Pancreas (tissue), 10 donors: ENCODE data around the gene PHKA2. TPM values are rescaled to one million over a fixed set of nuclear protein-coding genes. Genes with fewer than 3 reads are reported as not detected.

Source experiments
- ATAC-seq, 4 donors: fragments of 200-7000 bp; cut with Tn5 transposase; one replicate each; pipeline versions ENCODE4 v1.8.0 to v1.9.1; 2020; ENCODE audit warnings: mild to moderate bottlenecking in 4 of 4, moderate library complexity in 4 of 4
- DNase-seq, 6 donors: peaks; one replicate each; pipeline ENCODE4 v3.0.0-alpha.2; 2020
- FAIRE-seq: peaks from 2 replicates; lab custom pipeline; 2012; peaks lifted over from hg19 to GRCh38; lab: Jason Lieb, UNC
- H3K27ac ChIP-seq, 4 donors: fragments of 200-600 bp; sonication (generic); 1 replicate in 3 of 4; 2 replicates in 1 of 4; pipeline versions ENCODE4 v1.5.0 to v1.8.0; 2020
- H3K27me3 ChIP-seq, 4 donors: fragments of 200-600 bp; one replicate each; pipeline ENCODE4 v1.8.0; 2021
- H3K36me3 ChIP-seq, 3 donors: fragments of 200-600 bp; sonication (generic) in 1 of 3; one replicate each; pipeline versions ENCODE4 v1.5.0 to v1.8.0; 2020 to 2021
- H3K4me1 ChIP-seq, 3 donors: fragments of 200-600 bp; one replicate each; pipeline ENCODE4 v1.8.0; 2021
- H3K4me3 ChIP-seq, 4 donors: fragments of 200-600 bp; sonication (generic) in 2 of 4; one replicate each; pipeline versions ENCODE4 v1.5.0 to v1.8.0; 2020 to 2021
- H3K9me3 ChIP-seq, 4 donors: fragments of 200-600 bp; one replicate each; pipeline ENCODE4 v1.8.0; 2021
- CTCF ChIP-seq, 4 donors: fragments of 200-600 bp; sonication (generic) in 3 of 4; IDR thresholded peaks; one replicate each; pipeline versions ENCODE4 v1.5.0 to v1.8.0; 2021; ENCODE audit warnings: antibody characterized with exemption in 4 of 4
- WGBS, 2 donors: extraction: QIAGEN DNeasy Blood & Tissue Kit; methylation state at CpG; one replicate each; pipeline ENCODE4 v1.1.7; 2013; 5-methylcytosine and 5-hydroxymethylcytosine counted together
- intact Hi-C, 3 donors: fragments of 100-400 bp; cut with DNase I; formaldehyde crosslinking; loops; one replicate each; pipeline versions ENCODE4 v1.11.1 to v1.14.2; 2022
- polyA plus RNA-seq, 2 donors: library from polyadenylated mRNA; stranded (reverse); fragments of 200-250 nt; gene quantifications; one replicate each; pipeline ENCODE4 v1.2.3, GENCODE V29; 2013
- total RNA-seq, 6 donors: library from RNA; stranded (reverse); fragmentation: NEBNext Ultra II Directional in 4 of 6; extraction: Animal tissue kit (Norgen Biotek cat#: 25700) in 4 of 6; gene quantifications; one replicate each; pipeline versions ENCODE4 v1.2.1 to v1.2.4, GENCODE V29; 2021 to 2023
- donor health status: healthy with polysubstance abuse.
- donor health status: DM: no; HTN: no; CAD: no; lungs with moderate emphysema.
- donor health status: DM: no; HTN: no; CAD: no.
- donor health status: control.
- donor health status: control.
- donor health status: Bipolar disorder and iron deficiency.
- donor health status: DM: yes; HTN: yes; CAD: no.
- donor health status: DM: no; HTN: no; CAD: no.
- donor health status: DM: no; HTN: no; CAD: no.
- donor health status: DM: yes; HTN: yes; CAD: no.

Gene PHKA2
- total and polyA plus RNA-seq, 8 donors, result 16.0 to 72.7 (median 22.6) TPM

- Histone ChIP-seq H3K27ac (no peak overlapping the region), H3K27me3 (no peaks in the 10 kb centered on the region), H3K4me3 (no peak overlapping the region), H3K4me1 (no peaks in the 10 kb centered on the region), H3K36me3 (no peaks in the 10 kb centered on the region), H3K9me3 (no peaks in the 10 kb centered on the region)
- FAIRE-seq, result no peak
- no peak for ATAC-seq
- 73 to 86% methylated on average over 6 of the region's 6 CpGs for WGBS, 2 donors
- TF ChIP-seq CTCF (IDR thresholded peaks at IDR 0.05), result no peak
- DNase-seq, result no peak
- intact Hi-C loops, result no loop called here
These were observed 85.4 kb downstream of the PHKA2 start for GRCh38 chrX:18898492-18898891.

GRCh38 chrX:18898091-18898490 is 85.8 kb downstream of the PHKA2 start:
- WGBS, 2 donors, result 84 to 94% methylated on average over 11 of the region's 11 CpGs
- no peaks in the 10 kb centered on the region for H3K27me3 ChIP-seq
- no peaks in the 10 kb centered on the region for H3K9me3 ChIP-seq
- ATAC-seq (no peak), FAIRE-seq (no peak), DNase-seq (no peak)
- intact Hi-C loops, result no loop called here
- no peaks in the 10 kb centered on the region for H3K4me1 ChIP-seq
- TF ChIP-seq CTCF (IDR thresholded peaks at IDR 0.05), result no peak
- H3K36me3 ChIP-seq, result no peaks in the 10 kb centered on the region
- H3K4me3 ChIP-seq, result no peak overlapping the region
- no peak overlapping the region for H3K27ac ChIP-seq

GRCh38 chrX:18897611-18898010 is 86.3 kb downstream of the PHKA2 start:
- intact Hi-C loops, result no loop called here
- no peaks in the 10 kb centered on the region for H3K36me3 ChIP-seq
- no peak overlapping the region for H3K4me3 ChIP-seq

GRCh38 chrX:18896680-18897544 is 87.0 kb downstream of the PHKA2 start:
- H3K27ac ChIP-seq, result no peak overlapping the region
- ATAC-seq (no peak), DNase-seq (no peak), FAIRE-seq (no peak)
- no peaks in the 10 kb centered on the region for H3K4me1 ChIP-seq
- H3K4me3 ChIP-seq, result no peak overlapping the region
- no peaks in the 10 kb centered on the region for H3K9me3 ChIP-seq
- WGBS, 2 donors, result 86 to 92% methylated on average over 27 of the region's 27 CpGs
- no peaks in the 10 kb centered on the region for H3K36me3 ChIP-seq
- no peak for TF ChIP-seq CTCF (IDR thresholded peaks at IDR 0.05)
- H3K27me3 ChIP-seq, result no peaks in the 10 kb centered on the region
- intact Hi-C loops, result no loop called here

More at GRCh38 chrX:18897611-18898010, 86.3 kb downstream of the PHKA2 start:
- Histone ChIP-seq H3K9me3 (no peaks in the 10 kb centered on the region), H3K27ac (no peak overlapping the region), H3K4me1 (no peaks in the 10 kb centered on the region), H3K27me3 (no peaks in the 10 kb centered on the region)
- ATAC-seq (no peak), DNase-seq (no peak), FAIRE-seq (no peak)
- WGBS, 2 donors, result 85 to 93% methylated on average over 15 of the region's 15 CpGs
- no peak for TF ChIP-seq CTCF (IDR thresholded peaks at IDR 0.05)
